PC-3 (cell line): Measurements from ENCODE around the gene ZCCHC2. TPM values are rescaled to one million over a fixed set of nuclear protein-coding genes. Genes with fewer than 3 reads are reported as not detected.

Experiments used
- ATAC-seq: fragments of 200-7000 bp; cut with Tn5 transposase; 2 replicates; pipeline ENCODE4 v1.9.1; 2020; ENCODE audit warnings: mild to moderate bottlenecking, moderate library complexity
- BruUV-seq: library from RNA; stranded (reverse); fragments of 400-500 nt; replicated peaks from 2 replicates; lab custom pipeline; 2021; lab: Mats Ljungman, UMichigan
- CTCF ChIA-PET: fragments of 300-600 bp; sonication (Branson Sonifier 250); formaldehyde crosslinking; loops from one replicate; lab custom pipeline; 2022; ENCODE audit warnings: antibody characterized with exemption; lab: Charles Lee
- POLR2A ChIA-PET: fragments of 300-600 bp; sonication (Branson Sonifier 250); formaldehyde crosslinking; loops from one replicate; lab custom pipeline; 2022; ENCODE audit warnings: antibody characterized with exemption; ENCODE audit not compliant: unreplicated experiment; lab: Charles Lee
- DNase-seq: peaks from one replicate; pipeline ENCODE4 v3.0.0-alpha.2; 2015
- H2AFZ ChIP-seq: fragments of 300-600 bp; sonication (generic); 2 replicates; pipeline ENCODE4 v1.6.0; 2016; ENCODE audit warnings: antibody characterized with exemption, low read length
- H3F3A ChIP-seq: fragments of 300-600 bp; sonication (generic); one replicate; pipeline ENCODE4 v1.6.0; 2017; ENCODE audit warnings: antibody characterized with exemption, low read length, control low read depth, mild to moderate bottlenecking; ENCODE audit not compliant: unreplicated experiment
- H3K27ac ChIP-seq: fragments of 300-600 bp; sonication (generic); 2 replicates; pipeline ENCODE4 v1.5.1; 2016; ENCODE audit warnings: mild to moderate bottlenecking, low read length
- H3K27me3 ChIP-seq: fragments of 300-600 bp; sonication (generic); 2 replicates; pipeline ENCODE4 v1.6.1; 2016; ENCODE audit warnings: low read length, mixed read lengths
- H3K36me3 ChIP-seq: fragments of 300-600 bp; sonication (generic); 2 replicates; pipeline ENCODE4 v1.6.1; 2016; ENCODE audit warnings: low read depth, mixed run types, low read length, mixed read lengths
- H3K4me1 ChIP-seq: fragments of 300-600 bp; sonication (generic); 2 replicates; pipeline ENCODE4 v1.5.1; 2016; ENCODE audit warnings: low read length; ENCODE audit not compliant: insufficient read depth
- H3K4me2 ChIP-seq: fragments of 300-600 bp; sonication (generic); 2 replicates; pipeline ENCODE4 v1.6.0; 2016; ENCODE audit warnings: low read length
- H3K4me3 ChIP-seq: fragments of 300-600 bp; sonication (generic); 2 replicates; pipeline ENCODE4 v1.5.1; 2016; ENCODE audit warnings: mild to moderate bottlenecking, low read length, mixed read lengths
- H3K79me2 ChIP-seq: fragments of 300-600 bp; sonication (generic); 2 replicates; pipeline ENCODE4 v1.6.1; 2017; ENCODE audit warnings: low read length, mixed read lengths
- H3K9ac ChIP-seq: fragments of 300-600 bp; sonication (generic); 2 replicates; pipeline ENCODE4 v1.6.0; 2016; ENCODE audit warnings: mild to moderate bottlenecking, low read length
- H3K9me2 ChIP-seq: fragments of 300-600 bp; sonication (generic); replicated peaks from 2 replicates; pipeline ENCODE4 v1.6.1; 2016; ENCODE audit warnings: mixed run types, low read length, mixed read lengths
- H3K9me3 ChIP-seq: fragments of 300-600 bp; sonication (generic); 2 replicates; pipeline ENCODE4 v1.6.1; 2016; ENCODE audit warnings: low read length, mixed read lengths
- H4K20me1 ChIP-seq: fragments of 300-600 bp; sonication (generic); 2 replicates; pipeline ENCODE4 v1.6.1; 2016; ENCODE audit warnings: low read length, mixed read lengths
- CTCF ChIP-seq: fragments of 300-600 bp; sonication (generic); conservative IDR thresholded peaks from 2 replicates; pipeline ENCODE4 v1.5.1; 2017; ENCODE audit warnings: antibody characterized with exemption, low read depth, mild to moderate bottlenecking, low read length
- EZH2 ChIP-seq: fragments of 300-600 bp; sonication (generic); IDR thresholded peaks from one replicate; pipeline ENCODE4 v1.6.1; 2017; ENCODE audit warnings: antibody characterized with exemption, mild to moderate bottlenecking, low read length; ENCODE audit not compliant: unreplicated experiment
- EZH2phosphoT487 ChIP-seq: fragments of 300-600 bp; sonication (generic); IDR thresholded peaks from 2 replicates; pipeline ENCODE4 v1.6.1; 2018; ENCODE audit warnings: mild to moderate bottlenecking, antibody characterized with exemption, low read length, borderline replicate concordance
- intact Hi-C: fragments of 100-400 bp; cut with micrococcal nuclease; formaldehyde crosslinking; loops from 2 replicates; pipeline ENCODE4 v1.9.0; 2023
- total RNA-seq: library from RNA; depleted of rRNA; stranded (reverse); fragments of >200 nt; gene quantifications from 2 replicates; pipeline ENCODE4 v1.2.3, GENCODE V29; 2014

The ZCCHC2 gene
- total RNA-seq, 1 experiment from 2014 or later: 17.3 TPM

GRCh38 chr18:62480927-62481326 lies 41.9 kb upstream of the ZCCHC2 start:
- Histone ChIP-seq H3K4me3 (no peak overlapping the region), H3K4me2 (no peak overlapping the region), H3K9ac (no peak overlapping the region), H3K27ac (no peak overlapping the region), H3K9me3 (peaks cover 3% of the 10 kb centered on the region; the same call in 1 of the 2 replicates), H2AFZ (no peak overlapping the region), H3F3A (peaks cover 2% of the 10 kb centered on the region), H3K36me3 (no peaks in the 10 kb centered on the region), H3K4me1 (peaks cover 13% of the 10 kb centered on the region), H3K79me2 (no peaks in the 10 kb centered on the region), H3K27me3 (no peaks in the 10 kb centered on the region), H4K20me1 (no peaks in the 10 kb centered on the region), H3K9me2 (no peaks in the 10 kb centered on the region)
- BruUV-seq: no TSS peak
- POLR2A ChIA-PET: no interaction called here
- DNase-seq (no peak), ATAC-seq (no peak)
- CTCF ChIA-PET: no interaction called here
- intact Hi-C loops: no loop called here
- TF ChIP-seq EZH2: no peak
- no peak for TF ChIP-seq CTCF
- TF ChIP-seq EZH2phosphoT487: no peak

GRCh38 chr18:62484941-62485340 lies 37.9 kb upstream of the ZCCHC2 start:
- peak overlapping the region; percentile 96 for H3K27ac ChIP-seq

More at GRCh38 chr18:62484941-62485340, 37.9 kb upstream of the ZCCHC2 start:
- H3K9ac ChIP-seq: no peak overlapping the region
- H3K4me1 ChIP-seq: peaks cover 25% of the 10 kb centered on the region
- no peaks in the 10 kb centered on the region for H3K9me3 ChIP-seq
- no peak for TF ChIP-seq EZH2phosphoT487
- TF ChIP-seq CTCF: no peak
- no peak for TF ChIP-seq EZH2
- BruUV-seq: no TSS peak
- H3K36me3 ChIP-seq: no peaks in the 10 kb centered on the region
- H3K4me2 ChIP-seq: peak overlapping the region; percentile 90
- H2AFZ ChIP-seq: peak overlapping the region; percentile 44; the same call in 1 of the 2 replicates
- no peaks in the 10 kb centered on the region for H3K9me2 ChIP-seq
- ChIA-PET CTCF (no interaction called here), POLR2A (no interaction called here)
- ATAC-seq (no peak), DNase-seq (no peak)
- intact Hi-C loops: loop anchor here (1.0 to 2.0 kb wide), 3 partner anchors 34 to 60 kb away; no protein-coding TSS in a partner anchor
- no peaks in the 10 kb centered on the region for H3K27me3 ChIP-seq
- H3F3A ChIP-seq: peaks cover 4% of the 10 kb centered on the region
- H4K20me1 ChIP-seq: no peaks in the 10 kb centered on the region
- no peaks in the 10 kb centered on the region for H3K79me2 ChIP-seq
- peak overlapping the region; percentile 44; the same call in 1 of the 2 replicates for H3K4me3 ChIP-seq
